ENCODE data around the gene KRT15.

The KRT15 gene

GRCh38 chr17:41523225-41523593 lies 4.5 kb upstream of the KRT15 start:
- no peak for TF ChIP-seq CTCF (conservative IDR thresholded peaks at IDR 0.05; ENCODE audit: low read depth, low read length)
- no peaks in the 10 kb centered on the region for H3K79me2 ChIP-seq (ENCODE audit: insufficient read depth, low read depth)
- no peak overlapping the region for H2AFZ ChIP-seq (ENCODE audit: low read depth)
- H3K4me2 ChIP-seq, result no peak overlapping the region
- H3K27ac ChIP-seq, result no peak overlapping the region
- H3K9ac ChIP-seq, result no peak overlapping the region
- no peaks in the 10 kb centered on the region for H4K20me1 ChIP-seq (ENCODE audit: insufficient read depth)
- H3K4me3 ChIP-seq (IDR thresholded peaks at IDR 0.05; ENCODE audit: insufficient read depth, low read depth, low read length), result no peak overlapping the region
- no peaks in the 10 kb centered on the region for H3K36me3 ChIP-seq (ENCODE audit: insufficient read depth)
- H3K4me1 ChIP-seq (ENCODE audit: low read depth, poor library complexity, severe bottlenecking), result no peaks in the 10 kb centered on the region
- H3K27me3 ChIP-seq (ENCODE audit: insufficient read depth, low read depth), result no peaks in the 10 kb centered on the region; the same call in 1 of the 2 replicates

GRCh38 chr17:41522301-41523224 lies 3.9 kb upstream of the KRT15 start:
- Histone ChIP-seq H3K27me3 (ENCODE audit: insufficient read depth, low read depth) (no peaks in the 10 kb centered on the region; the same call in 1 of the 2 replicates), H3K4me3 (IDR thresholded peaks at IDR 0.05; ENCODE audit: insufficient read depth, low read depth, low read length) (no peak overlapping the region), H4K20me1 (ENCODE audit: insufficient read depth) (no peaks in the 10 kb centered on the region), H3K9ac (no peak overlapping the region), H2AFZ (ENCODE audit: low read depth) (no peak overlapping the region), H3K4me2 (no peak overlapping the region), H3K4me1 (ENCODE audit: low read depth, poor library complexity, severe bottlenecking) (no peaks in the 10 kb centered on the region), H3K27ac (no peak overlapping the region), H3K36me3 (ENCODE audit: insufficient read depth) (no peaks in the 10 kb centered on the region), H3K79me2 (ENCODE audit: insufficient read depth, low read depth) (no peaks in the 10 kb centered on the region)
- no peak for TF ChIP-seq CTCF (conservative IDR thresholded peaks at IDR 0.05; ENCODE audit: low read depth, low read length)

GRCh38 chr17:41521574-41522261 lies 3.0 kb upstream of the KRT15 start:
- H3K9ac ChIP-seq, result no peak overlapping the region
- no peak for TF ChIP-seq CTCF (conservative IDR thresholded peaks at IDR 0.05; ENCODE audit: low read depth, low read length)

GRCh38 chr17:41520821-41521521 lies 2.3 kb upstream of the KRT15 start:
- Histone ChIP-seq H4K20me1 (ENCODE audit: insufficient read depth) (no peaks in the 10 kb centered on the region), H3K4me1 (ENCODE audit: low read depth, poor library complexity, severe bottlenecking) (no peaks in the 10 kb centered on the region), H3K36me3 (ENCODE audit: insufficient read depth) (no peaks in the 10 kb centered on the region), H3K27me3 (ENCODE audit: insufficient read depth, low read depth) (no peaks in the 10 kb centered on the region; the same call in 1 of the 2 replicates), H3K79me2 (ENCODE audit: insufficient read depth, low read depth) (no peaks in the 10 kb centered on the region), H3K27ac (no peak overlapping the region), H3K4me2 (no peak overlapping the region), H3K4me3 (IDR thresholded peaks at IDR 0.05; ENCODE audit: insufficient read depth, low read depth, low read length) (no peak overlapping the region), H3K9ac (no peak overlapping the region), H2AFZ (ENCODE audit: low read depth) (no peak overlapping the region)
- TF ChIP-seq CTCF (conservative IDR thresholded peaks at IDR 0.05; ENCODE audit: low read depth, low read length), result no peak

More at GRCh38 chr17:41521574-41522261, 3.0 kb upstream of the KRT15 start:
- H2AFZ ChIP-seq (ENCODE audit: low read depth), result no peak overlapping the region
- H4K20me1 ChIP-seq (ENCODE audit: insufficient read depth), result no peaks in the 10 kb centered on the region
- no peaks in the 10 kb centered on the region; the same call in 1 of the 2 replicates for H3K27me3 ChIP-seq (ENCODE audit: insufficient read depth, low read depth)
- no peak overlapping the region for H3K4me3 ChIP-seq (IDR thresholded peaks at IDR 0.05; ENCODE audit: insufficient read depth, low read depth, low read length)
- no peak overlapping the region for H3K27ac ChIP-seq
- no peaks in the 10 kb centered on the region for H3K4me1 ChIP-seq (ENCODE audit: low read depth, poor library complexity, severe bottlenecking)
- H3K36me3 ChIP-seq (ENCODE audit: insufficient read depth), result no peaks in the 10 kb centered on the region
- H3K79me2 ChIP-seq (ENCODE audit: insufficient read depth, low read depth), result no peaks in the 10 kb centered on the region
- H3K4me2 ChIP-seq, result no peak overlapping the region

All from KMS-11 (cell line).